Heart left ventricle (tissue), 13 donors: ENCODE measurements around the gene TUSC2.

Experiments
- CTCF ChIP-seq, 12 donors: fragments of 200-600 bp; sonication (generic) in 4 of 12; IDR thresholded peaks; one replicate each; pipeline versions ENCODE4 v1.5.0 to v1.8.0; 2018 to 2022; ENCODE audit warnings: antibody characterized with exemption in 12 of 12, mild to moderate bottlenecking in 5 of 12
- POLR2A ChIP-seq, 2 donors: fragments of 450-650 bp; IDR thresholded peaks; one replicate each; pipeline ENCODE4 v1.6.1; 2017; ENCODE audit warnings: antibody characterized with exemption in 2 of 2, mild to moderate bottlenecking in 2 of 2, moderate library complexity in 2 of 2
- donor health status: ischemic (EF 13 %, LVEDD 7.1; RV severe dilation, severe dysfunction).
- donor health status: DM: no; HTN: yes; CAD: no.
- donor health status: DM: no; HTN: no; CAD: no.
- donor health status: ischemic (EF 25% LVEDD 6.9; RV normal size, moderate dysfunction).
- donor health status: ischemic (EF 25% LVEDD 5.7; RV mildly dilated, moderate dysfunction).
- donor health status: ischemic (EF 35%, LVEDD 5.7; RV mildly dilated, moderate dysfunction).
- donor health status: nonischemic (EF 11% LVEDD 7.7; RV severe dilation, severe dysfunction).
- donor health status: DM: yes; HTN: yes; CAD: no.
- donor health status: PGD.
- donor health status: ischemic (EF 29% LVEDD 5.4; RV normal size, mild dysfunction).
- donor health status: nonischemic (EF 23%, LVEDD 6.1; RV moderate dilation, normal function).

GRCh38 chr3:50354186-50354764 is 26.3 kb upstream of the TUSC2 start:
- no peak for TF ChIP-seq CTCF (IDR thresholded peaks at IDR 0.05)
- TF ChIP-seq POLR2A (IDR thresholded peaks at IDR 0.05), result no peak
